GM18526 (cell line): ENCODE measurements around the gene GALR2.

Source experiments
- POLR2A ChIP-seq: IDR thresholded peaks from 3 replicates; pipeline ENCODE4 v1.6.1; 2011; ENCODE audit not compliant: insufficient read length; ENCODE audit errors: extremely low read depth

GALR2 gene

DNA sequence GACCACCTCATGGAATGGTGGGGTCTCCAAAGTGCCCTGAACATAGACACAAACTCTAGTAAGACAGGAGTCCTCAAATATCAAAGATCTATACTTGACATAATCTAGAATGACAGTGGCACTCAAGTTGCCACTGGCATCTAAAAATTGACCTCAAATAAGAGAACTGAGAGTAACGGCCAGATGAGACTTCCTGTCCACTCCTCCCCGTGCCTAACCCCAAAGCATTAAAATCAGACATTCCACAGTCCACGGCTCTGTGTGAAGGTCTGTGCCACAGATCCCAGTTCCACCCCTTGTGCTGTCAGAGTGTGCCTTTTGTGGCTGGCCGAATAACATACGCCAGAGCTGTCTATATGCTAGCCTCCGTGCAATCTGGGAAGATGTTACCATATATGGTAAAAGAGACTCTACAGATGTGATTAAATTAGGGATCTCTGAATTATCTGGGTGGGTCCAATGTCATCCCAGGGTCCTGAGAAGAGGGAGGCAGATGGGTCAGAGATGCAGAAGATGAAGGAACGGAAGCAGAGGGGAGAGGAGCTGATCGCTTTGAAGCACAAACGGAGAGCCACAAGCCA, 26.5 kb upstream of the GALR2 start:
- no peak for TF ChIP-seq POLR2A

DNA sequence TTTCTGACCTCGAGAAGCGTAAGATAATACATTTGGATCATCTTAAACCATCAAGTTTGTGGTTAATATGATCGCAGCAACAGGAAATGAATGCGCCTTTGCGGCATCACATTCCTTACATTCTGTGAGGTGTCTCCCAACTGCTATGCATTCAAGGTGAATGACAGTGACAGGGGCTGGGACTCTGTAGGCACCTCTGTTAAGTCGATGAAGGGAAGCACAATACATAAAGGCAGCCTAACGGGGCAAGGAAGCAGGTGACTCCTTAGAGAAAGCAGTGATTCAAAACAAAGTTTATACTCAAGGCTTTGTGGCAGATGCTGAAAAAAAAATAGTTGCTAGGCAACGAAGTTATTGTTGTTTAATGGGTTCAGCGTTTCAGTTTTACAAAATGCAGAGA, 25.9 kb upstream of the GALR2 start:
- no peak for TF ChIP-seq POLR2A

DNA sequence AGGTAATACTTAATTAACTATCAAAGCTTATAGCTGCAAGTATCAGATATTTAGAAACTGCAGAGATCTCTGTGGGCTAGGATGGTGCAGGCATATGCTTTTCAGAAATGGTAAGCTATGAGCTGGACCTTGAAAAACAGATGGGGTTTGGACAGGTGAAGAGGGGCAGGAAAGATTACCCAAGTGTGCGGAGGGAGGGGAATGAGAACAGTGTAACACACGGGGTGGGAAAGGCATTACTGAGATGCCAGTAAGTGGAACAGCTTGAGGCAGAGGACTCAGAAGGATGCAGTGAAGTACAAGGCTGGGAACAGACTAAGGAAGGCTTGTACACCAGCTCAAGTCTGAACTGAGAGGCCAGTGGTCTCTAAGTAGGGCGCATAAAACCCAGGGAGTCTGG, 25.3 kb upstream of the GALR2 start:
- no peak for TF ChIP-seq POLR2A

DNA sequence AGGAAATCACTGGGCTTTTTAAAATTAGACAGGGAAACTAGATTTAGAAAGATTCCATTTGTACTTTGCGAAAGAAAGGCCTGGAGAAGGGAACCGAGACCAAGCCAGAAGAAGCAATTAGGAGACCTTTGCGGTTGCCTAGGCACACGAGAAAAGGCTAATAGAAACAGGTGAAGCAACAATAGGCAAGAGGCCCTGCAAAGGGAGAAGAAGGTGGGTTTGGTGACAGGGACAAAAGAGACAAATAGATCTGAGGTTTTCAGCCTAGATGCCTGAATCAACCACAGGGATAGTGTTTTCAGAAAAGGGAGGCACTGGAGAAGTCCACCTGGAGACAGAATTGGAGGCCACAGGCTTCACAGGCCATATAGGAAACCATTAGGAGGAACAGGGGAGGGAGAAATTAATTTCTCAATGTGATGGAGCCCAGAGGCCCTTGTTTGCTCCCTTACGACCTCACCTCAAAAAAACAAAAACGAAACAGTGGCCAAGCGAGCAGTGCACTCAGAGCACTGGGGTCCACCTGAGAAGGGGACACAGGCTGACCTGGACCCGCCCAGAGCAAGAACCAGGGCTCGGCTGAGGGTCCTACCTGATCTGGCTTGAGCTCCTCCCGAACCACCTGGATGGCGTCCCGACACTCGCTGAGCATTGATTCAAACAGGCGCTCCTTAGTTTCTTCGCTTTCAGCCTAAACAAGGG, 24.6 kb upstream of the GALR2 start:
- TF ChIP-seq POLR2A: no peak

DNA sequence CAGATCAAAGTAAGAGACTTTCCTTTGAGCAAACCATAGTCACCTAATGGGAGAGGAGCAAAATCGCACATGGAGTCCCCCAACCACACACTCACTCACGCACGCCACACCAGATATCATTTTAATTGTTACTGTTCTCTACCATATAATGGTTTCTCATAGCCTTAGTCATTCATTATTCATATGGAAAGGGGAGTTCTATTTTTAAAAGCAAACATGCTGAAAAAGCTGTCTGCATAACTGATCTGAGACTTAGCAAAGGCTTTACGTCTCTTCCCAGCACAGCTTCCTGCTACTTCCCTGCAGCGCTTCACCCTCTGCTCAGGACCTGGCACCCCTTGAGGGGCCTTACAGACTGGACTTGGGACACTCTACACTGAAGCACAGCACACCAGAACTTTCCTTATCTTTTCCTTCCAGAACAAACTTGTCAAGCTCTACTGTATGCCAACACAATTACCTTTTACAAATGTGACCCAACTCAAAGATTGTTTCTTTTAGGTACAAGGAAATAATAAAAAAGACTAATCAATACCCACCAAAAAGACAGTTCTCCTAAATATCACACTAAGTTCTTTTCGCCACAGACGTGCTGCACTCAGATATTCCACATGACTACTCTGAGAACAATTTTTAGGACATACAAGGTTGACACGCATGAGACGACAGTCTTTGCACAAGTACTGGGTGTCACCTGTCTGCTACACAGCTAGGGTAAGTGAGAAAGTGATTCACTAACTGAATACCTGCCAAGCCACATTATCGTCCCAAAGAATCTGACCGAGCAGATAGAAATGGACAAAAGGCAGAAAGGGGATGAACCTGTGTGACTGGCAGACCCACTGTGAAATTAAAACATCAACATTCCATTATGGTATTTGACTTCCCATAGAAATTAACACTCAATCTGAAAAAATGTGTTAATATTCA, 23.8 kb upstream of the GALR2 start:
- TF ChIP-seq POLR2A: no peak

DNA sequence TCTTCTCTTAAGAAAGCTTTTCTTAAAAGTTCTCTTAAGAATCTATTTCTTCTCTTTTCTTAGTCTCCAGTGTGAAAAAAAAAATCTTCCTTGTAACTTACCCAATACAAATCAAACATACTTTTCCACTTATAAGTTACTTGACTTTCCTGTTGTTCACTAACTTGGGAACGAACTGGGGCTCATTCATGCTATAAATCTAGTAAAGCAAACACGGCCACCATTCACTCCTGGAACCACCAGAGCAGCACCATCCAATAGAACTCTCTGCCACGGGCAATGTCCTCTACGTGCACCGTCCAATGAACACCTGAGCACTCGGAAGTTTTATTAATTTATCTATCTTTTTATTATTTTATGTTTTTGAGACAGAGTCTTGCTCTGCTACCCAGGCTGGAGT, 23.0 kb upstream of the GALR2 start:
- TF ChIP-seq POLR2A: no peak

DNA sequence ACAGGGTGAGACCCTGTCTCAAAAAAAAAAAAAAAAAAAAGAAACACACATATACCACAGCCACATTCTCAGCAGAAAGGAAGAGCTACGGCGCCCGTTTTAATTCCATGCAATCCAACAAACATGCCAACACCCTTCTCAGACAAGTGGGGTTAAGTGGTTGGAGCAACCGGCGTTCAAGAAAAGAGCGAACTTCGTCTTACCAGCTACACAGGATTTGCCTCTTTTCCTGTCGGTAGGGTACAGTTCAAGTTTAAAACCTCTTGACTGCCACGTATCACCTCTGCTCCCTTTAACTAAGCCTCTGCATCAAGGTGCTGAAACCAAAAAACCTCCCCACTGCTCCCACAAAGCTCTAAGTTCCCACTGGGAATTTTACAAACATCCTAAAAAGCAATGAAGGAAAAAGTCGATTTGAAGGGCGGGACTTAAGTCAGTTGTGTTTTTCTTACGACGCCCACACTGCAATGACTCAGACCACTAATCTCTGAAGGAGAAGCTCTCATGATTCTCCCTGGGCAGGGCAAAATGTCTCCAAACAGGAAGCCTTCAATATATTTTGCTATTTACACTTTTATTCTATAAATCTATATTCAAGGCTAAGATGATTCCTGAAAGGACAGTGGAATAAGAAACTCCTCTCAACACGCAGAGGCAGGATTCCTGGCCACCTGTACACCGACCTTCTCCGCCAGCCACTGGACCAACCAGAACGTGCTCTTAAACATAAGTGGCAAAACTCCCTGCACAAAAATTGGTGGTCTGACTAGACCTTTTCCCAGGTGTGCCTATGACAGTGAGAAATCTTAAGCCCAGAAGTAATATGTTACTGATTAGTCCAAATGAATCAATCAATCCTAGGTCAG, 21.1 kb upstream of the GALR2 start:
- TF ChIP-seq POLR2A: no peak

DNA sequence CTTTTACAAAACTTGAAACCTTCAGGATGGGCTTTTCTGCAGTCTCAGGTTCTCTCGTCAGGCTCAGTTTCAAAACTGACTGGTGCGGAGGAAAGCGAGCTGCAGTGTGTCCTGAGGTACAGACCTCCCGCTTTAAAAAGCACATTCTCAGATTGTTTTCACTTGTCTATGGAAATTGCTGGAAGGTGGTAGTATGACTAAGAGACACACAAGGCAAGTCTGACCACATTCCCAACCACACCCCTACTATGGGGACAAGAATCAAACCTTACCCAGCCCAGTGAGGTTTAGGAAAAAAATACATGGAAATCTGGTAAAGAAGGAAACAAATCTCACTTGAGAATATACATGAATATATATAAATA, 20.5 kb upstream of the GALR2 start:
- TF ChIP-seq POLR2A: no peak

DNA sequence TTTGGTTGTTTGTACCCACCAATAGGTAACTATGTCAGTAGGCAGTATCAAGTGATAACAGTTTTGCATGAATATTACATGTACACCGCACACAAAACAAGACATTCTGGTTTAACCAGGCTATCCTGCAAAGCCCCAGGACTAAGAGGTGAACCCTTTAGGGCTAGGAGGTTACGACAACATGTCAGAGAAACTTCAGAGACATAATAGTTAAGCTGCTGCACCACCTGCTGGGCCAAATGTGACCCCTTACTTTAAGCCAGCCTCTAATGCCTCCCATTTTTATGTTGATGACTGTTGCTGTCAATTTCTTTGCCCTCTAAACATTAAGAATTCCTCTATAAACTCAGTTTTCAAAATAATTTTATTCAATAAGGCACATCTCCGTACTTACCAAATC, 17.7 kb upstream of the GALR2 start:
- TF ChIP-seq POLR2A: no peak

DNA sequence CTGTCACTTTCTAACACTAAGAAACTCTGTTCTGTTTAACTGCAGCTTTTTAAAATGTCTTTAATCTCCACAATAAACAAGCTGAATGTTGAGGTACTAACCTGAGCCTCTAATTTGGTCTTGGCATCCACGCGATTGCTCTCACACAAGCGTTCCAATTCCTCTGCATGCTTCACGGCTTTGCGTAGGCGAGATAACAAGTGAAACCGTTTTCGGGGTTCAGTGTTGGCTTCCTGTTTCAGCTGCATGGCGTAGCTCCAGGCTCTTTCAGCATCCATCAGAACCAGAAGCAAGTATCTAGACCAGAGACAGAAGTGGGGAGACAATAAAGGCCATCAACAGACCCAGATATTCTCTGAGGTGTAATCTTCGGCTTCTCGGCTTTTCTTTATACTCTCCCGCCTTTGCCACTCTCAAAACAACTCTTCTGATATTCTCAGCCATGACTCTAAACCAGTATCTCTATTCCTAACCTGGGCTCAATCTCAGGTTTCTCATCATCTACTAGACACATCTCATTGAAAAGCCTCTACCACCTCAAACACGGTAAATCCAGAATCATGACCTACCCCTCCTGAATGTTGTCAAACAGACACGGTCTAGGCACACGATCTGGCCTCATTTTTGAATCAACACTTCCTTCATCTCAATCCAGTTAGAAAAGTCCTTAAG, 10.6 kb upstream of the GALR2 start:
- TF ChIP-seq POLR2A: no peak

DNA sequence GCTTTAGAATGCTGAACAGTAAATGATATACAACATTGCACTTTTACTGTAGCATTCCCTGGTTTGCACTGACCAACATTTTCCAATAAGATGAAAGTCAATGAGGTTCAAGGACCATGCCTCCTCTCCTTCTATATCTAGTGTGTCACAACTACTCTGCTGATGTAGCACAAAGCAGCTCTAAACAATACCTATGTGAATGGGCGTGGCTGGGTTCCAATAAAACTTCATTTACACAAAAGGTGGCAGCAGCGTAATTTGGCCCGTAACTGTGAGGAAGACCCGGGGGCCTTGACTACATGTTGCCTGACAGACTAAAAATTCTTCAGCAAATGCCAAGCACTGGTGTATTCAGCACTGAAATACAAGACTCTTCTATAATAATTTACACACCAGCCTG, 8.8 kb upstream of the GALR2 start:
- TF ChIP-seq POLR2A: no peak

DNA sequence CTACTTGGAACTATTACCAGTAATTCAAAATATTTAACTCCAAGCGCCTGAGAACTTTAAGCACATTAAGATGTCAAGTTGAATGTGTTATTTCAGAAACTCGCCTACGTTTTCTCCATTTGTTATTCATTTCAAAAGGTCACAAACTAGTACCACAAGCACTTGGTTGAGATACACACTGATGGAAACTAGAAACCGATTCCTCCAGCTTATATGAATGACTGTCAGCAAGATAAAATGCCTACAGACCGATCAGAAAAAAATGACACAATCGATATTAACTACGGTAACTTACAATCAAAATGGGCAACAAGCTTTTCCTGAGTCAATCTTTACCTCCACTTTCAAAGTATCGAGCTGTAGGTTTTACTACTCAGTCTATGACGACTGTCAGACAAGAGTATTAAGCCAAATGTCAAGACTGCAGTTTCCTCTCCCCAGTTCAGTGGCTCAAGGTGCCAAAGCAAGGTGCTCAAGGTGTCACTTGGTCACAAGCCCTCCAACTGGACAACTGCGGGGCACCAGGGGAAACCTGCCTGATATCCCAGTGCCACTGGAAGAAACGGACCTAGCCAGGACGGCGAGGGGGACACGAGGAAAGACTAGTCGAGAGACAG, 2.9 kb upstream of the GALR2 start:
- TF ChIP-seq POLR2A: no peak

DNA sequence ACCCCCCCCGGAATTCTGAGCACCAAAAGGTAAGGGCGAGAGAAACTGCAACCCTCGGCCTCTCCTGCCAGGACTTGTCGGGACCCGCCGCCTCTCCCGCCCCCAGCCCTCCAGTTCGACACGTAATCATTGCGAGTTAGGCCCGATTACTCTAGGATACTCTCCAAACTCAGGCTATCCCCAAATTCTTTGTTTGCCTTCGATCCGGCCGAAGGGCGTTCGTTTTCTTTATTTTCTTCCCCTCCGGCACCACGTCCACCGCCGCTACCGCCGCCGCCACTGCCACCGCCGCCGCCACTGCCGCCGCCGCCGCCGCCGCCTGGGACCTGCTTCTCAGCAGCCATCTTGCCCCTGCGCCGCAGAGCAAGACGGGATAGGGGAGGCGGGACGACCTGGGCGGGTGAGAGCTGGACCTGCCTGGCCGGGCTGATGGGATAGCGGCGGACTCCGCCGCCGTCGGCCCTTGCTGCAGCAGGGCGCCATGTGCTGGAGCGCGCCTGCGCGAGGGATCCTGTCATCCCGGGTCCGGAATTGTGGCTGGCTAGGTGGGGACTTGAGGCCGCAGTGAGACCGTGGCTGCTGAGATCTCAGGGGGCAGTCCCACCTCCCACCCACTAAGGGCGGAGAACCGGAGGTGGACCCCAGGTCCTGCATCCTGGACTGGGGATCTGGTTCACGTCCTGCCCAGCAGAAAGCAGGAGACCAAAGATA, 2.3 kb upstream of the GALR2 start, which contains the start of gene SRP68:
Gene SRP68, minus strand, starts transcription at position 370 of the 711 bp plus-strand sequence. Its CDS starts 26 bp downstream, at position 344.
- TF ChIP-seq POLR2A: peak; percentile 88
